ENCODE measurements around the gene TMEM205. TPM values are rescaled to one million over a fixed set of nuclear protein-coding genes. Genes with fewer than 3 reads are reported as not detected.

TMEM205 gene
- total RNA-seq, 1 donor: 59.4 TPM

DNA sequence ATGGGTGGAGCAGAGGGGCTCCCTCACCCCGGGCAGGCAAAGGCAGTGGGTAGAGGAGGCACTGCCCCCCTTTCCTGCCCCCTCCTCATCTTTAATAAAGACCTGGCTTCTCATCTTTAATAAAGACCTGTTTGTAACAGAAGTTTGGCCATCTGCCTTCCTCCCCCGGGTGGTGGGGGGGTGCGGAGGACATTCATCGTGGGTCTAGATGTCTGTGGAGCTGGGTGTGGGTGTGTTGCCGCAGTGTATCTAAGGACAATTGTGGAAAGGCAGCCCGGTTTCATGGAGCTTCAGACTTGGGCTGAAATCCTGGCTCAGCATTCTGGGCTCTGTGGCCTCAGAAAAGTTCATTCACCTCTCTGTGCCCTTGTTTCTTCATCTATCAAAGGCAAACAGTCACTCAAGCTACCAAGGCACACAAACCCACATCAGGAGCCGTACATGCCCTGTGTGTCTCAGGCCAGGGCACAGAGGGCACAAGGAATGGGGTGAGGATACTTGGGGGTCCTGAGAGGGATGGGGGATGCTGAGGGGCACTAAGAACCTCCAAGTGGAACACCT lies 19.6 kb upstream of the TMEM205 start:
- no peaks in the 10 kb centered on the region for H3K79me2 ChIP-seq (ENCODE audit: insufficient read depth, low read length)

DNA sequence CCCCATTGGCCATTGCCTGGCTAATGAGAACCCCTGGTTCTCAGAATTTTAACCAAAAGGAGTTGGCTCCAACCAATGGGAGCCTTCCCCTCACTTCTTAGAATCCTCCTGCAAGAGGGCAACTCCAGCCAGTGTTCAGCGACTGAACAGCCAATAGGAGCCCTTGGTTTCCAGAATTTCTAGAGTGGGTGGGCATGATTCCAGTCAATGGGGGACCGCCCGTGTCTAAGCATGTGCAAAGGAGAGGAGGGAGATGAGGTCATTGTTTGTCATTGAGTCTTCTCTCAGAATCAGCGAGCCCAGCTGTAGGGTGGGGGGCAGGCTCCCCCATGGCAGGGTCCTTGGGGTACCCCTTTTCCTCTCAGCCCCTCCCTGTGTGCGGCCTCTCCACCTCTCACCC lies 18.9 kb upstream of the TMEM205 start:
- Histone ChIP-seq H4K20me1 (ENCODE audit: insufficient read depth, low read length) (peaks cover 10% of the 10 kb centered on the region), H3K36me3 (ENCODE audit: insufficient read depth, low read length) (peaks cover 35% of the 10 kb centered on the region), H3K27me3 (ENCODE audit: insufficient read depth, low read length) (no peaks in the 10 kb centered on the region), H3K9me3 (ENCODE audit: low read depth, low read length) (no peaks in the 10 kb centered on the region), H3K4me2 (ENCODE audit: insufficient read depth, low read length) (no peak overlapping the region), H3K79me2 (ENCODE audit: insufficient read depth, low read length) (no peaks in the 10 kb centered on the region), H3K4me3 (ENCODE audit: insufficient read depth, low read length) (no peak overlapping the region), H2AFZ (ENCODE audit: low read length) (no peak overlapping the region), H3K4me1 (ENCODE audit: insufficient read depth, low read length) (no peaks in the 10 kb centered on the region), H3K27ac (ENCODE audit: low read depth, low read length) (no peak overlapping the region)
- peak; percentile 72 for DNase-seq (ENCODE audit: insufficient read length, low spot score, missing footprints)
- TF ChIP-seq, protein P1, sequence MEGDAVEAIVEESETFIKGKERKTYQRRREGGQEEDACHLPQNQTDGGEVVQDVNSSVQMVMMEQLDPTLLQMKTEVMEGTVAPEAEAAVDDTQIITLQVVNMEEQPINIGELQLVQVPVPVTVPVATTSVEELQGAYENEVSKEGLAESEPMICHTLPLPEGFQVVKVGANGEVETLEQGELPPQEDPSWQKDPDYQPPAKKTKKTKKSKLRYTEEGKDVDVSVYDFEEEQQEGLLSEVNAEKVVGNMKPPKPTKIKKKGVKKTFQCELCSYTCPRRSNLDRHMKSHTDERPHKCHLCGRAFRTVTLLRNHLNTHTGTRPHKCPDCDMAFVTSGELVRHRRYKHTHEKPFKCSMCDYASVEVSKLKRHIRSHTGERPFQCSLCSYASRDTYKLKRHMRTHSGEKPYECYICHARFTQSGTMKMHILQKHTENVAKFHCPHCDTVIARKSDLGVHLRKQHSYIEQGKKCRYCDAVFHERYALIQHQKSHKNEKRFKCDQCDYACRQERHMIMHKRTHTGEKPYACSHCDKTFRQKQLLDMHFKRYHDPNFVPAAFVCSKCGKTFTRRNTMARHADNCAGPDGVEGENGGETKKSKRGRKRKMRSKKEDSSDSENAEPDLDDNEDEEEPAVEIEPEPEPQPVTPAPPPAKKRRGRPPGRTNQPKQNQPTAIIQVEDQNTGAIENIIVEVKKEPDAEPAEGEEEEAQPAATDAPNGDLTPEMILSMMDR (IDR thresholded peaks at IDR 0.05; ENCODE audit: extremely low read depth, low read depth, low read length): no peak

More for the DNA sequence above, 19.6 kb upstream of the TMEM205 start:
- TF ChIP-seq, protein P1 (IDR thresholded peaks at IDR 0.05; ENCODE audit: extremely low read depth, low read depth, low read length): no peak
- no peaks in the 10 kb centered on the region for H3K27me3 ChIP-seq (ENCODE audit: insufficient read depth, low read length)
- peak; percentile 35 for DNase-seq (ENCODE audit: insufficient read length, low spot score, missing footprints)
- H3K4me2 ChIP-seq (ENCODE audit: insufficient read depth, low read length): no peak overlapping the region
- no peak overlapping the region for H2AFZ ChIP-seq (ENCODE audit: low read length)
- H3K36me3 ChIP-seq (ENCODE audit: insufficient read depth, low read length): peaks cover 30% of the 10 kb centered on the region
- H3K27ac ChIP-seq (ENCODE audit: low read depth, low read length): no peak overlapping the region
- peaks cover 8% of the 10 kb centered on the region for H4K20me1 ChIP-seq (ENCODE audit: insufficient read depth, low read length)
- H3K9me3 ChIP-seq (ENCODE audit: low read depth, low read length): no peaks in the 10 kb centered on the region
- no peak overlapping the region for H3K4me3 ChIP-seq (ENCODE audit: insufficient read depth, low read length)
- H3K4me1 ChIP-seq (ENCODE audit: insufficient read depth, low read length): no peaks in the 10 kb centered on the region

DNA sequence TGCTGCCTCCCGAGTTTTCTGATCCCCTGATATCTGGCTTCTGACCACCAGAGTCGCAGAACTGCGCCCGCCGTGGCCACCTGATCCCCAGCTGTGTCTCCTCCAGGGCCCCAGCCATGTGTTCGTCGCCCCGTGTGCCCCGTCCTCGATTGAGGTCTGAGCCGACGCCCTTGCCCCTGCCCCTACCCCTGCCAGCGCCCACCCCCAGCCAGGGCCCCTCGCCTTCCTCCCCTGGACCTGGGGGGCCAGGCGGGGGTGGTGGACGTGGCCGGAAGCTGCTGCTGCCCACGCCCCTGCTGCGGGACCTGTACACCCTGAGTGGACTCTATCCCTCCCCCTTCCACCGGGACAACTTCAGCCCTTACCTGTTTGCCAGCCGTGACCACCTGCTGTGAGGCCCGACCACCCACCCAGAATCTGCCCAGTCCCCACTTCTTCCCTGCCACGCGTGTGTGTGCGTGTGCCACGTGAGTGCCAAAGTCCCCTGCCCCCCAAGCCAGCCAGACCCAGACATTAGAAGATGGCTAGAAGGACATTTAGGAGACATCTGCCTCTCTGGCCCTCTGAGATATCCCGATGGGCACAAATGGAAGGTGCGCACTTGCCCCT lies 18.3 kb upstream of the TMEM205 start:
- TF ChIP-seq, protein P1 (IDR thresholded peaks at IDR 0.05; ENCODE audit: extremely low read depth, low read depth, low read length): no peak
- no peaks in the 10 kb centered on the region for H3K79me2 ChIP-seq (ENCODE audit: insufficient read depth, low read length)
- peaks cover 8% of the 10 kb centered on the region for H4K20me1 ChIP-seq (ENCODE audit: insufficient read depth, low read length)
- no peak overlapping the region for H2AFZ ChIP-seq (ENCODE audit: low read length)
- H3K9me3 ChIP-seq (ENCODE audit: low read depth, low read length): no peaks in the 10 kb centered on the region
- no peak overlapping the region for H3K4me3 ChIP-seq (ENCODE audit: insufficient read depth, low read length)
- H3K4me2 ChIP-seq (ENCODE audit: insufficient read depth, low read length): no peak overlapping the region
- H3K4me1 ChIP-seq (ENCODE audit: insufficient read depth, low read length): no peaks in the 10 kb centered on the region
- H3K27me3 ChIP-seq (ENCODE audit: insufficient read depth, low read length): no peaks in the 10 kb centered on the region
- no peak overlapping the region for H3K27ac ChIP-seq (ENCODE audit: low read depth, low read length)
- peaks cover 40% of the 10 kb centered on the region for H3K36me3 ChIP-seq (ENCODE audit: insufficient read depth, low read length)
- peak; percentile 53 for DNase-seq (ENCODE audit: insufficient read length, low spot score, missing footprints)

DNA sequence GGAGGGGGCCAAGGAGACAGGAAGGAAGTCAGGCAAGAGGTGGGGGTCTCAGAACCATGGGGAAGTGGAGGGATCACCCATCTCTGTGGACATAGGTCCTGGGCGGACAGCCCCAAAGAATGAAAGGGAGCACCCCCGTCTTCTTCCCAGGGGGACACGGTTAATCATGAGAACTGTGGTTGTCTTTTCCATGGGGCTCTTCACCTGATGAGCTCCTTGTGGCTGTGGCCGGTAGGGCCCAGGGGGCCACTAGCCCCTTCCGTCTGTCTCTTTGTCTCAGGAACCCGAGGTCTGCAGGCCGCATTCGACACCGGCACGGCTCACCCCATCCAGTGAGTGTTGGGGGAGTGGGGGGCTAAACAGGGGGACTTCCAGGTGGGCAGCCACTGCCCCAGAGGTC lies 17.8 kb upstream of the TMEM205 start:
- TF ChIP-seq, protein P1 (IDR thresholded peaks at IDR 0.05; ENCODE audit: extremely low read depth, low read depth, low read length): no peak
- Histone ChIP-seq H3K36me3 (ENCODE audit: insufficient read depth, low read length) (peaks cover 41% of the 10 kb centered on the region), H3K4me3 (ENCODE audit: insufficient read depth, low read length) (no peak overlapping the region), H4K20me1 (ENCODE audit: insufficient read depth, low read length) (peaks cover 8% of the 10 kb centered on the region), H3K4me1 (ENCODE audit: insufficient read depth, low read length) (no peaks in the 10 kb centered on the region), H3K4me2 (ENCODE audit: insufficient read depth, low read length) (no peak overlapping the region), H3K9me3 (ENCODE audit: low read depth, low read length) (no peaks in the 10 kb centered on the region), H3K27me3 (ENCODE audit: insufficient read depth, low read length) (no peaks in the 10 kb centered on the region), H3K79me2 (ENCODE audit: insufficient read depth, low read length) (no peaks in the 10 kb centered on the region), H3K27ac (ENCODE audit: low read depth, low read length) (no peak overlapping the region), H2AFZ (ENCODE audit: low read length) (no peak overlapping the region)
- peak; percentile 36 for DNase-seq (ENCODE audit: insufficient read length, low spot score, missing footprints)

Measured in osteoblast (primary cell).